Measurements from ENCODE around the gene BAD.
"Not testable (repeated sequence)": the region's sequence is repeated elsewhere in the genome, so short reads cannot be mapped to it uniquely, and the experiment has no call there.

Gene BAD

DNA sequence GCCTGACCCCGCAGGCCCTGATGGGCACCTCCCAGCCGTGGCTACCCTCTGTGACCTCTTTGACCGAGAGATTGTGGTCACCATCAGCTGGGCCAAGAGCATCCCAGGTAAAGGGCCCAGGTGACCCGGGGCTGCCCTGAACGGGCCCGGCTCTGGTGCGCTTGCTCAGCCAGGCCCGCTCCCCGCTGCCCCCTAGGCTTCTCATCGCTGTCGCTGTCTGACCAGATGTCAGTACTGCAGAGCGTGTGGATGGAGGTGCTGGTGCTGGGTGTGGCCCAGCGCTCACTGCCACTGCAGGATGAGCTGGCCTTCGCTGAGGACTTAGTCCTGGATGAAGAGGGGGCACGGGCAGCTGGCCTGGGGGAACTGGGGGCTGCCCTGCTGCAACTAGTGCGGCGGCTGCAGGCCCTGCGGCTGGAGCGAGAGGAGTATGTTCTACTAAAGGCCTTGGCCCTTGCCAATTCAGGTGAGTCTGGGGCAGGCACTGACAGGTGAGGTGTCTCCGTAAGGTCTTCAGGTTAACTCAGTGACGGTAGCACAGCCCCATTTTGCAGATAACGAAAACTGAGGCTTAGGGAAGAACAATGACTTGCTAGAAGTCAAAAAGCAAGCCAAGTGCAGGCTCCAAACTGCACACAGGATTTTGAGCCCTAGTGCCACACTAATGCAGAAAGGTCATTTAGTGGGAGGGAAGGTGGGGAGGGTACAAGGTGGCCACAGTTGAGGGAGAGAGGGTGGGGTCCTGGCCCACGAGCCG lies 30.5 kb upstream of the BAD start:
- no peak for DNase-seq (ENCODE audit: low read depth)

- DNase-seq (ENCODE audit: low read depth): no peak
These were observed 29.8 kb upstream of the BAD start for GRCh38 chr11:64314146-64314804.

DNA sequence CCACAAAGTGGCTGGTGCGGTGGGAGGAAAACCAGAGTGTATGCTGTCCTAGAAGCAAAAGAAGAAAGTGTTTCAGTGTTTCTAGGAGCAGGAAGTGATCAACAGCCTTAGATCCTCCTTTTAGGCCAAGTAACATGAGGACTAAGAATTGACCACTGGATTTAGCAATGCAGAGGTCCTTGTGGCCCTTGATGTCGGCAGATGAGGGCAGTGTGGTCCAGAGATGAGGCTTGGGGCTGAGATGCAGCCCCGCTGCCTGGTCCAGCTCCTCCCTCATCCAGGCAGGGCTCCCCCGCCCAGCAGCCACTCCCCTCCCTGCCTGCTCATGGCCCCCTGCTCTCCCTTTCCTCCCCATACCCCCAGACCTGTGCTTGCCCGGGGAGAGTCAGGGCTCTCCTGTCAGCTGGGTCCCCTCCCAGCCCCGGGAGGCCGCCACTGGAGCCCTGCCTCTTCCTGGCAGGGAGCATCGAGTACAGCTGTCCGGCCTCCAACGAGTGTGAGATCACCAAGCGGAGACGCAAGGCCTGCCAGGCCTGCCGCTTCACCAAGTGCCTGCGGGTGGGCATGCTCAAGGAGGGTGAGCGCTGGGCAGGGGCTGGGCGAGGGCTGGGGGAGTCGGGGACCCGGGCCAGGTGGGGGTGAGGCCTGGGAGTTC lies 29.2 kb upstream of the BAD start:
- no peak for DNase-seq (ENCODE audit: low read depth)

GRCh38 chr11:64312947-64313346 lies 28.5 kb upstream of the BAD start:
- DNase-seq (ENCODE audit: low read depth): no peak

DNA sequence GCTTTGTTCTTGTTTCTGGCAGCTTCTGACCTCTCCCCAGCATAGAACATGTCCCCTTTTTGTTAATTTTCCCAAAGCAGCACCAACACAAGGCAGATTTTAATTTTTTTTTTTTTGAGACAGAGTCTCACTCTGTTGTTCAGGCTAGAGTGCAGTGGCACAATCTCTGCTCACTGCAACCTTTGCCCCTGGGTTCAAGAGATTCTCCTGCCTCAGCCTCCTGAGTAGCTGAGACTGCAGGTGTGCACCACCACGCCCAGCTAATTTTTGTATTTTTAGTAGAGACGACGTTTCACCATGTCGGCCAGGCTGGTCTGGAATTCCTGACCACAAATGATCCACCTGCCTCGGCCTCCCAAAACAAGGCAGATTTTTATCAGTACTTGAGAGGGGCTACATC lies 23.3 kb upstream of the BAD start:
- DNase-seq (ENCODE audit: low read depth): not testable (repeated sequence)

DNA sequence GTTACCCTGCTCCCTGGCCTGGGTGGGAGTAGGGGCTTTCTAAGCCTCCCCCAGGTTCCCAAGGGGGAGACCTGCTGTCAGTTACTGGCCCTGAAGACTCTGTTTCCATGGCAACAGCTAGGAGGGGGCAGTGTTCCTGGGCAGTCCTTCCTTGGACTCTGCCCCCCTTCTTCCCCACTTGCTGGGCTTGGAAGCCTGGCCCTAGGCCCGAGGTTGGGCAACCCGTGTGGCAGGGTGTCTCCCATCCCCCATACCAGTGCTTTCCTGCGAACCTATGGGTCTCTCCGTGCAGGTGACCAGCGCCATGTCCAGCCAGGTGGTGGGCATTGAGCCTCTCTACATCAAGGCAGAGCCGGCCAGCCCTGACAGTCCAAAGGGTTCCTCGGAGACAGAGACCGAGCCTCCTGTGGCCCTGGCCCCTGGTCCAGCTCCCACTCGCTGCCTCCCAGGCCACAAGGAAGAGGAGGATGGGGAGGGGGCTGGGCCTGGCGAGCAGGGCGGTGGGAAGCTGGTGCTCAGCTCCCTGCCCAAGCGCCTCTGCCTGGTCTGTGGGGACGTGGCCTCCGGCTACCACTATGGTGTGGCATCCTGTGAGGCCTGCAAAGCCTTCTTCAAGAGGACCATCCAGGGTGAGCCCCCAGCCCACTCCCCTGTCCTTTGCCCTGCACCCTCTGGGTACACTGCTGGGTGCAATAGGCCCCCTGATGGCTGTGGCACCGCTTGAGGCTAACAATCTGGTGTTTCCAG lies 22.6 kb upstream of the BAD start:
- DNase-seq (ENCODE audit: low read depth): no peak

DNA sequence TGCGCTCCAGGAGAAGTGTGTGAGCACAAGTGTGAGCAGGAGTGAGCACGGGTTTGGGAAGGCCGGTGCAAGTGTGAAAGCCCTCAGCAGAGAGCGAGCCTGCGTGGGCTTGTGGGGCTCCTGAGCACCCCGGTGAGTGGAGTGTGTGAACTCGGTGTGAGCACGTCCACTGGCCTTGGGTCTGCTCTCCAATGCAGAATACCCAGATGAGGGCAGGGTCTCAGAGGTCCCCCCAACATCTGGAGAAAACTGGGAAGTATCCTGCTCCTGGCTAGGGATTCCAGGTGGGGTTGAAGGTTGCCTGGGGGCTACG lies 22.1 kb upstream of the BAD start:
- no peak for DNase-seq (ENCODE audit: low read depth)

- DNase-seq (ENCODE audit: low read depth): peak; percentile 51
These were observed 21.5 kb upstream of the BAD start for GRCh38 chr11:64305691-64306562.

GRCh38 chr11:64305075-64305690 lies 20.7 kb upstream of the BAD start, which contains the start of gene ESRRA:
Gene ESRRA (plus strand): TSS chr11:64305524. CDS start chr11:64307180, 1,656 bp downstream.
- peak; percentile 99 for DNase-seq (ENCODE audit: low read depth)

DNA sequence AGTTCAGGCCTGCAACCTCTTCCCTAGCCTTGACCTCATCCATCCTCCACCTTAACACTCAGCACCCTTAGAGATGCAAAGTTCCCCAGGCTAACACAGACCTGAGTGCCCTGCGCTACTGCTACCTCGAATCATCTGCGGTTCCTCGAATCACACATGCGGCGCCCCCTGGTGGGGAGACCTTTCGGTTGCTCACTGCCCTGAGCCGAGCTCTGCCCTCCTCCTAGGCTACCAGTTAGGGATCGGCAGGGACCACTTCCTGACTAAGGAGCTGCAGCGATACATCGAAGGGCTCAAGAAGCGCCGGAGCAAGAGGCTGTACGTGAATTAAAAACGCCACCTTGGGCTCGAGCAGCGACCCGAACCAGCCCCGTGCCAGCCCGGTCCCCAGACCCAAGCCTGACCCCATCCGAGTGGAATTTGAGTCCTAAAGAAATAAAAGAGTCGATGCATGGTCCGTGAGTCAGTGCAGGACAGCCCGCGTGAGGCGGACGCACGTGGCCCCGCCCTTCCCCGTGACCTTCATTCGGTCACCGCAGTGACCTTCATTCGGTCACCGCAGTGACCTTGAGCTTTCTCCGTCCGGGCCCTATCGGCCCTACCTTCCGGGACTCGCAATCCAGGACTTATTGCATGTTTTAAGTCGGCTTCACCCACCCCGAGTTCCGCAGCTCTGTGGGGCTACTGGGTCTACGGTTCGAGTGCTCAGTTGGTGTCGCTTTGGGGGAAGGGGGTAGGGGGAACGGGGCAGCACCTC lies 20.0 kb upstream of the BAD start:
- DNase-seq (ENCODE audit: low read depth): peak; percentile 89

- DNase-seq (ENCODE audit: low read depth): no peak
These were observed 19.5 kb upstream of the BAD start for GRCh38 chr11:64304032-64304315.

- DNase-seq (ENCODE audit: low read depth): no peak
These were observed 18.9 kb upstream of the BAD start for GRCh38 chr11:64303109-64304031.

GRCh38 chr11:64299847-64300648 lies 15.6 kb upstream of the BAD start, which contains the start of gene CATSPERZ:
Gene CATSPERZ (plus strand): TSS chr11:64300358. CDS start chr11:64300411, 53 bp downstream.
- DNase-seq (ENCODE audit: low read depth): no peak

DNA sequence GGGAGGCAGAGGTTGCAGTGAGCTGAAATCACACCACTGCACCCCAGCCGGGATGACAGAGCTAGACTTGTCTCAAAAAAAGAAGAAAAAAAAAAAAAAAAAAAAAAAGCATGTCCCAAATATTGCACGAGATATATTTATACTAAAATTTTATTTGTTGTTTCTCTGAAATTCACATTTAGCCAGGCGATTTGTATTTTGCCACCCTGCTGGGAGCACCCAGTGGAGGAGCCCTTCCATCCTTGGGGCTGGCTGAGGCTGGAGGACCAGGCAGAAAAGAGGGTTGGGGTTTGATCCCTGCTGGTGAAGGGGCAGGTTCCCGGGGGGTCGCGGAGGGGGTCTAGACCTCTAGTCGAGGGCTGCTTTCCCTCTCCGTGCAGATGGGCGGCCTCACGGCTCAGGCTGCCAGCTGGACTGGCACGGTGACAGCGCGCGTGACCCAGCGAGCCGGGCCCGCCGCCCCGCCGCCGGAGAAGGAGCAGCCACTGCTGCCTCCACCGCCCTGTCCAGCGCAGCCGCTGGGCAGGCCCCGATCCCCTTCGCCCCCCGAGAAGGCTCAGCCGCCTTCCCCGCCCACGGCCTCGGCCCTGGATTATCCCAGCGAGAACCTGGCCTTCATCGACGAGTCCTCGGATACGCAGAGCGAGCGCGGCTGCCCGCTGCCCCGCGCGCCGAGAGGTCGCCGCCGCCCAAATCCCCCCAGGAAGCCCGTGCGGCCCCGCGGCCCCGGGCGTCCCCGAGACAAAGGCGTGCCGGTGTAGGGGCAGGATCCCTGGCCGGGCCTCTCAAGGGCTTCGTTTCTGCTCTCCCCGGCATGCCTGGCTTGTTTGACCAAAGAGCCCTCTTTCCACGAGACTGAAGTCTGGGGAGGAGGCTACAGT lies 14.7 kb upstream of the BAD start:
- DNase-seq (ENCODE audit: low read depth): no peak

DNA sequence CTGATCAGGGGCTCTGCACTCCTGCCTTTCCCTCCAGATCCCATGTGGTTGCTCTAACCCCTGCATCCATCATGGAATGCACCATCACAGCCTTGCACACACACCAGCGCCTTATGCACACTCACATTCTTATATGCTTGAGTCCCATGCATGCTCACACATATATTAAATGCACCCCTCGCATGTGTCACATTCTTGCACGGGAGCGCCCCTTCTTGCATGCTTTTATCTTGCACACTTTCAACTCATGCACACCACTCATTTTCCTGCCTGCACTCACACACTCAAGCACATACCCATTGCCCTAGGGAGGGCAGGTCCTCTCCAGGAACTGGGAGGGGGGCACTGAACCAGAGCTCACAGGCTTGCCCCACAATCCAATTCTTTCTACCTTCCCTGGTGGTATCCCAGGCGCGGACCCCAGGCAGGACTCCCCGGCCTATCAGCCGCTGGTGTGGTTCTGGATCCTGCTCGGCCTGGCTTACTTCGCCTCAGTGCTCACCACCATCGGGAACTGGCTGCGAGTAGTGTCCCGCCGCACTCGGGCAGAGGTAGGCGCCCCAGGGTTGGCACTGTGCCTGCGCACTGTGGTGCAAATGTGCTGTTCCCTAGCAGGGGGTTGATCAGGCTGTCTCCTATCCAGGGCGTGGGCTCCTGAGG lies 13.4 kb upstream of the BAD start:
- no peak for DNase-seq (ENCODE audit: low read depth)

DNA sequence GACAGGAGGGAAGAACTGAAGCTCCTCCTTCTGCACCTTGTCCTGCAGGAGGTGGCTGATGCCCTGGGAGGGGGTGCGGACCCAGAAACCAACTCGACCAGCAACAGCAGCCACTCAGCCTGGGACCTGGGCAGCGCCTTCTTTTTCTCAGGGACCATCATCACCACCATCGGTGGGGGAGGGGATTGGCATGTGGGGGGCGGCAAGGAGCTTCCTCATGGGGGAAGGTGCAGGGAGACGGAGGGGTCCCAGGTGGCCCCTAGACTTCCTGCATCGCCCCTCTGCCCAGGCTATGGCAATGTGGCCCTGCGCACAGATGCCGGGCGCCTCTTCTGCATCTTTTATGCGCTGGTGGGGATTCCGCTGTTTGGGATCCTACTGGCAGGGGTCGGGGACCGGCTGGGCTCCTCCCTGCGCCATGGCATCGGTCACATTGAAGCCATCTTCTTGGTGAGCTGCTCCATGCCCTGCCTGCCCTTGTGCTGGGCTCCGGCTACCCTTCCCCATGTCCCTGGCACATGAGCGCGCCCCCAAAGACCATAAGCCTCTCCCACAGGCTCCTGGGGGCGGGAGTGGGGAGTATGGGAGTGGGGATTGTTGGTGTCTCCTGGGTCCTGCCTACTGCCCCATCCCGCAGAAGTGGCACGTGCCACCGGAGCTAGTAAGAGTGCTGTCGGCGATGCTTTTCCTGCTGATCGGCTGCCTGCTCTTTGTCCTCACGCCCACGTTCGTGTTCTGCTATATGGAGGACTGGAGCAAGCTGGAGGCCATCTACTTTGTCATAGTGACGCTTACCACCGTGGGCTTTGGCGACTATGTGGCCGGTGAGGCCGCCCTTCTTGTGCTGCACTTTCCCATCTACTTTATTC lies 12.6 kb upstream of the BAD start:
- DNase-seq (ENCODE audit: low read depth): no peak
